Right lobe of liver (tissue), 4 donors: Measurements from ENCODE around the gene HRH2.

Source experiments
- POLR2A ChIP-seq: fragments of 450-650 bp; IDR thresholded peaks from one replicate; pipeline ENCODE4 v1.6.1; 2017; ENCODE audit warnings: antibody characterized with exemption, mild to moderate bottlenecking
- TF ChIP-seq, protein P1 (sequence below), 4 donors: fragments of 200-600 bp in 3 of 4; fragments of 450-650 bp in 1 of 4; IDR thresholded peaks; one replicate each; pipeline versions ENCODE4 v1.5.1 to v1.8.0; 2016 to 2022; ENCODE audit warnings: antibody characterized with exemption in 4 of 4, mild to moderate bottlenecking in 2 of 4
- donor health status: DM: no; HTN: no; CAD: no.
- donor health status: DM: no; HTN: no; CAD: no.
- donor health status: DM: no; HTN: yes; CAD: no.

GRCh38 chr5:175646251-175646650, 11.6 kb upstream of the HRH2 start:
- TF ChIP-seq POLR2A, result no peak
- TF ChIP-seq, protein P1, sequence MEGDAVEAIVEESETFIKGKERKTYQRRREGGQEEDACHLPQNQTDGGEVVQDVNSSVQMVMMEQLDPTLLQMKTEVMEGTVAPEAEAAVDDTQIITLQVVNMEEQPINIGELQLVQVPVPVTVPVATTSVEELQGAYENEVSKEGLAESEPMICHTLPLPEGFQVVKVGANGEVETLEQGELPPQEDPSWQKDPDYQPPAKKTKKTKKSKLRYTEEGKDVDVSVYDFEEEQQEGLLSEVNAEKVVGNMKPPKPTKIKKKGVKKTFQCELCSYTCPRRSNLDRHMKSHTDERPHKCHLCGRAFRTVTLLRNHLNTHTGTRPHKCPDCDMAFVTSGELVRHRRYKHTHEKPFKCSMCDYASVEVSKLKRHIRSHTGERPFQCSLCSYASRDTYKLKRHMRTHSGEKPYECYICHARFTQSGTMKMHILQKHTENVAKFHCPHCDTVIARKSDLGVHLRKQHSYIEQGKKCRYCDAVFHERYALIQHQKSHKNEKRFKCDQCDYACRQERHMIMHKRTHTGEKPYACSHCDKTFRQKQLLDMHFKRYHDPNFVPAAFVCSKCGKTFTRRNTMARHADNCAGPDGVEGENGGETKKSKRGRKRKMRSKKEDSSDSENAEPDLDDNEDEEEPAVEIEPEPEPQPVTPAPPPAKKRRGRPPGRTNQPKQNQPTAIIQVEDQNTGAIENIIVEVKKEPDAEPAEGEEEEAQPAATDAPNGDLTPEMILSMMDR (IDR thresholded peaks at IDR 0.05), result no peak
